KMS-11 (cell line): Measurements from ENCODE around the gene CDKN2AIP.
A peak's percentile ranks its signal among the peaks of the same experiment; 100 is the strongest.

Experiments used
- H2AFZ ChIP-seq: fragments of 200-600 bp; sonication (generic); 2 replicates; pipeline ENCODE4 v1.6.1; 2016; ENCODE audit warnings: antibody characterized with exemption, mixed run types, low read depth
- H3K27ac ChIP-seq: fragments of 200-600 bp; sonication (generic); 2 replicates; pipeline ENCODE4 v1.6.1; 2016; ENCODE audit warnings: mild to moderate bottlenecking, mixed run types
- H3K27me3 ChIP-seq: fragments of 200-600 bp; sonication (generic); 2 replicates; pipeline ENCODE4 v1.6.1; 2017; ENCODE audit warnings: mild to moderate bottlenecking, low read depth, mixed run types, moderate library complexity; ENCODE audit not compliant: insufficient read depth
- H3K36me3 ChIP-seq: fragments of 200-600 bp; sonication (generic); 2 replicates; pipeline ENCODE4 v1.6.1; 2017; ENCODE audit warnings: mild to moderate bottlenecking, mixed run types; ENCODE audit not compliant: insufficient read depth
- H3K4me1 ChIP-seq: fragments of 200-600 bp; sonication (generic); 2 replicates; pipeline ENCODE4 v1.6.1; 2016; ENCODE audit warnings: mild to moderate bottlenecking, low read depth, mixed run types; ENCODE audit not compliant: poor library complexity, severe bottlenecking
- H3K4me2 ChIP-seq: fragments of 200-600 bp; sonication (generic); 2 replicates; pipeline ENCODE4 v1.7.0; 2016; ENCODE audit warnings: mild to moderate bottlenecking, mixed run types
- H3K4me3 ChIP-seq: fragments of 200-600 bp; sonication (generic); IDR thresholded peaks from 2 replicates; pipeline ENCODE4 v1.6.1; 2017; ENCODE audit warnings: low read depth, low read length, mixed read lengths; ENCODE audit not compliant: insufficient read depth
- H3K79me2 ChIP-seq: fragments of 200-600 bp; sonication (generic); 2 replicates; pipeline ENCODE4 v1.6.1; 2016; ENCODE audit warnings: low read depth, mixed run types; ENCODE audit not compliant: insufficient read depth
- H3K9ac ChIP-seq: fragments of 200-600 bp; sonication (generic); 2 replicates; pipeline ENCODE4 v1.6.1; 2016; ENCODE audit warnings: mild to moderate bottlenecking, mixed run types
- H4K20me1 ChIP-seq: fragments of 200-600 bp; sonication (generic); 2 replicates; pipeline ENCODE4 v1.6.1; 2016; ENCODE audit warnings: mild to moderate bottlenecking, mixed run types; ENCODE audit not compliant: insufficient read depth
- CTCF ChIP-seq: fragments of 200-600 bp; sonication (generic); conservative IDR thresholded peaks from 2 replicates; pipeline ENCODE4 v1.6.1; 2017; ENCODE audit warnings: low read depth, mild to moderate bottlenecking, antibody characterized with exemption, low read length, moderate library complexity, mixed read lengths

Gene CDKN2AIP

DNA sequence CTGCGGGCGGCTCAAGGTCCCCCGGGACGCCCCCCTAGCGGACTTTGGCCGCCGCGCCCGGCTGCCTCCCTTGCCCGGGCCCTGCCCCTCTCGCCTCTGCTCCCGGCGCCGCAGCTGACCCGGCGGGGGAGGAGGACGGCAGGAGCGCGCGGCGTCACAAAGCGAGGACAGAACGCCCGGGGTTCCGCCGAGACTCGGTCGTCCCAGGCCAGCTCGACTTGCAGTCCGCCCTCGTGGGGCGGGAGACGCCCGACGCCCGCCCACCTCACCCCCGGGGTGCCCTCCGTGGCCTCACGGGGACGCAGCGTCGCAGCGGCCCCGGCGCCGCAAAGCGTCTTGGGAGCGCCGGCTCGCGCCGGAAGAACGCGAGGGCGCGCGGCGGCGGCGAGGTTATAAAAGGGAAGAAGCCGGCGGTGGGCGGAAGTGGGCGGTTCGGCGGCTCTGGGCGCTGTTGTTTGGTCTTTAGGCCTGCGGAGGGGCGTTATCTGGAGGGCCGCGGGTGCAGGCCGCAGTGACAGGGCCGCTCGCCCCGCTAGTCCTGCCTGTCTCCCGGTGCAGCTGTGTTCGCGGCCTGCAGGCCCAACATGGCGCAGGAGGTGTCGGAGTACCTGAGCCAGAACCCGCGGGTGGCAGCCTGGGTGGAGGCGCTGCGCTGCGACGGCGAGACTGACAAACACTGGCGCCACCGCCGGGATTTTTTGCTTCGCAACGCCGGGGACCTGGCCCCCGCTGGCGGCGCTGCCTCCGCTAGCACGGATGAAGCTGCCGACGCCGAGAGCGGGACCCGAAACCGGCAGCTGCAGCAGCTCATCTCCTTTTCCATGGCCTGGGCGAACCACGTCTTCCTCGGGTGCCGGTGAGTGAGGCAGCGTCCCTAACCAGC, at the start of gene CDKN2AIP:
TSS of gene CDKN2AIP (plus strand) at position 423 of the 883 bp plus-strand sequence. CDS start at position 585, 162 bp downstream.
- peaks cover 47% of the 10 kb centered on the region for H3K4me1 ChIP-seq
- H3K9ac ChIP-seq = peak within 1 kb of the TSS; percentile 95
- peak within 1 kb of the TSS; percentile 94 for H3K27ac ChIP-seq
- H3K27me3 ChIP-seq = no peaks in the 10 kb centered on the region
- no peak within 1 kb of the TSS for H3K4me3 ChIP-seq
- peaks cover 23% of the 10 kb centered on the region; the same call in 1 of the 2 replicates for H3K36me3 ChIP-seq
- H3K4me2 ChIP-seq = peak within 1 kb of the TSS; percentile 91
- TF ChIP-seq CTCF = no peak
- H4K20me1 ChIP-seq = no peaks in the 10 kb centered on the region
- peaks cover 38% of the 10 kb centered on the region for H3K79me2 ChIP-seq
- H2AFZ ChIP-seq = peak within 1 kb of the TSS; percentile 88

DNA sequence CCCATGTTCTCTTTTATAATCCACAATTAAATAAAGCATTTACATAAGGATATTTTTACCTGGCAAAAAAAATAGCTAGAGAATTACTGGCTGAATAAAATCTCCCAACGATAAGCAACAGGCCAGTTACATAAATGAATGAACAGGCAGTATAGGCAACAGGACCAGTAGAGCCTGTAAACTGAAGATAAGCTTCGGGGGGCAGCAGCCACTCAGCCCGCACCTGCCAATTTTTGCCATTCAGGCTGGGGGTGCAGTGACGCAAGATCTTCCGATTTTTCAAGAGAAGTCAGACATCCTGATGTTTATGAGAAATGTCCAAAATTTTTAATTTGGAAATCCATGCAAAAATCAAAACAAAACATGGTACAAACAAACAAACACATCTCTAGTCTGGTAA, 49.0 kb upstream of the CDKN2AIP start:
- Histone ChIP-seq H3K4me3 (no peak overlapping the region), H3K4me1 (peaks cover 7% of the 10 kb centered on the region), H3K79me2 (no peaks in the 10 kb centered on the region), H3K4me2 (no peak overlapping the region), H4K20me1 (no peaks in the 10 kb centered on the region), H3K27ac (no peak overlapping the region), H3K9ac (no peak overlapping the region), H2AFZ (no peak overlapping the region), H3K27me3 (no peaks in the 10 kb centered on the region), H3K36me3 (no peaks in the 10 kb centered on the region)
- TF ChIP-seq CTCF = no peak

DNA sequence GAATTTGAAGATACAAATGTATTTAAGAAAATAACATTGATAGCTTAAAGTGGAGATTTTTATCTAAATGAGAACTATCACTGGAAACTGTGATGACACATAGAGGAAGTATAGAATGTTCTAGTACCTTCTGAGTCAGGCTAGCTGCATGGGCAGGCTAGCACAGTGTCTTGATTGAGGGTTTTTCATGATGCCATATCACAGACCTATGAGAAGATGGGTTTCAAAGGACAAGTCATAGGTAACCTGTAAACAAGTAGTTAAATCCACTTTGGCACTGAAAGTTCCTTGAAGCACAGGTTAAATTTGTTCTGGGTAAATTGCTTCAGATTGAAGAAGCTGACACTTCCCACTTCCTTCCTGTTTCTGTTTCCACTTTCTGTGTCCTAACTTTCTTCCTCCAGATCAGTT, 48.2 kb upstream of the CDKN2AIP start:
- TF ChIP-seq CTCF = no peak
- H4K20me1 ChIP-seq = no peaks in the 10 kb centered on the region
- H3K4me1 ChIP-seq = peaks cover 7% of the 10 kb centered on the region
- no peaks in the 10 kb centered on the region for H3K36me3 ChIP-seq
- no peak overlapping the region for H2AFZ ChIP-seq
- H3K27me3 ChIP-seq = no peaks in the 10 kb centered on the region
- no peaks in the 10 kb centered on the region for H3K79me2 ChIP-seq
- no peak overlapping the region for H3K27ac ChIP-seq
- no peak overlapping the region for H3K4me3 ChIP-seq
- no peak overlapping the region for H3K4me2 ChIP-seq
- H3K9ac ChIP-seq = no peak overlapping the region

DNA sequence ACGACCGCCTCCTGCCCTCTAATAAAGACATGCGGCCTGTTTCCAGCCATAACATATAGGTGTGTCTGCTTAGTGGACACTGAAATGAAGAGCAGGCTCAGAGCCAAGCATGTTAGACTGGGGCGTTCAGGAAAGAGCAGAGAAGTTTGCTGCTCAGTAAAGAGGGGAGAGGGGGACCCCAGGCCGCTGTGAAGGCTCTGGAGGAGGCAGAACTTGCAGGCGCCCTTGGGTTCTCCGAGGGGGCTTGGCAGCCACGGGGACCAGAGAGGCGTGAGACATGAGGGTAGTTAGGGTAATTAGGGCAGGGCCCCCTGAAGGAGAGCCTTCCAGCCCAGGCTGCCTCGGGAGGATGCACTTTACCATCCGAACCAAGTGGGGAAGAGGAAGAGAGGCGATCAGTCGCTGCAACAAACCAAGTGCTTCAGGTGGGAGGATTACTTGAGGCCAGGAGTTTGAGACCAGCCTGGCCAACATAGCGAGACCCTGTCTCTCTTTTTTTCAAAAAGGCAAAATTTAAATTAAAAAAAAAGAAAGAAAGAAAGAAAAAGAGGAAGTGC, 46.6 kb upstream of the CDKN2AIP start:
- Histone ChIP-seq H3K27me3 (no peaks in the 10 kb centered on the region), H3K79me2 (no peaks in the 10 kb centered on the region), H2AFZ (peak overlapping the region; percentile 98), H3K4me1 (peaks cover 7% of the 10 kb centered on the region), H4K20me1 (no peaks in the 10 kb centered on the region), H3K9ac (peak overlapping the region; percentile 81), H3K4me3 (no peak overlapping the region), H3K4me2 (peak overlapping the region; percentile 95), H3K36me3 (no peaks in the 10 kb centered on the region), H3K27ac (peak overlapping the region; percentile 45; the same call in 1 of the 2 replicates)
- TF ChIP-seq CTCF = no peak
